HG02763 (cell line): ENCODE measurements around the gene MYO3B.

ENCODE experiments used
- ATAC-seq: cut with Tn5 transposase; IDR thresholded peaks from one replicate; pipeline ENCODE4 v1.9.1; 2021; ENCODE audit warnings: mild to moderate bottlenecking, moderate library complexity; ENCODE audit not compliant: unreplicated experiment

Gene MYO3B, protein sequence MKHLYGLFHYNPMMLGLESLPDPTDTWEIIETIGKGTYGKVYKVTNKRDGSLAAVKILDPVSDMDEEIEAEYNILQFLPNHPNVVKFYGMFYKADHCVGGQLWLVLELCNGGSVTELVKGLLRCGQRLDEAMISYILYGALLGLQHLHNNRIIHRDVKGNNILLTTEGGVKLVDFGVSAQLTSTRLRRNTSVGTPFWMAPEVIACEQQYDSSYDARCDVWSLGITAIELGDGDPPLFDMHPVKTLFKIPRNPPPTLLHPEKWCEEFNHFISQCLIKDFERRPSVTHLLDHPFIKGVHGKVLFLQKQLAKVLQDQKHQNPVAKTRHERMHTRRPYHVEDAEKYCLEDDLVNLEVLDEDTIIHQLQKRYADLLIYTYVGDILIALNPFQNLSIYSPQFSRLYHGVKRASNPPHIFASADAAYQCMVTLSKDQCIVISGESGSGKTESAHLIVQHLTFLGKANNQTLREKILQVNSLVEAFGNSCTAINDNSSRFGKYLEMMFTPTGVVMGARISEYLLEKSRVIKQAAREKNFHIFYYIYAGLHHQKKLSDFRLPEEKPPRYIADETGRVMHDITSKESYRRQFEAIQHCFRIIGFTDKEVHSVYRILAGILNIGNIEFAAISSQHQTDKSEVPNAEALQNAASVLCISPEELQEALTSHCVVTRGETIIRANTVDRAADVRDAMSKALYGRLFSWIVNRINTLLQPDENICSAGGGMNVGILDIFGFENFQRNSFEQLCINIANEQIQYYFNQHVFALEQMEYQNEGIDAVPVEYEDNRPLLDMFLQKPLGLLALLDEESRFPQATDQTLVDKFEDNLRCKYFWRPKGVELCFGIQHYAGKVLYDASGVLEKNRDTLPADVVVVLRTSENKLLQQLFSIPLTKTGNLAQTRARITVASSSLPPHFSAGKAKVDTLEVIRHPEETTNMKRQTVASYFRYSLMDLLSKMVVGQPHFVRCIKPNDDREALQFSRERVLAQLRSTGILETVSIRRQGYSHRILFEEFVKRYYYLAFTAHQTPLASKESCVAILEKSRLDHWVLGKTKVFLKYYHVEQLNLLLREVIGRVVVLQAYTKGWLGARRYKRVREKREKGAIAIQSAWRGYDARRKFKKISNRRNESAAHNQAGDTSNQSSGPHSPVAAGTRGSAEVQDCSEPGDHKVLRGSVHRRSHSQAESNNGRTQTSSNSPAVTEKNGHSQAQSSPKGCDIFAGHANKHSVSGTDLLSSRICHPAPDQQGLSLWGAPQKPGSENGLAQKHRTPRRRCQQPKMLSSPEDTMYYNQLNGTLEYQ (N-terminal part only)

DNA sequence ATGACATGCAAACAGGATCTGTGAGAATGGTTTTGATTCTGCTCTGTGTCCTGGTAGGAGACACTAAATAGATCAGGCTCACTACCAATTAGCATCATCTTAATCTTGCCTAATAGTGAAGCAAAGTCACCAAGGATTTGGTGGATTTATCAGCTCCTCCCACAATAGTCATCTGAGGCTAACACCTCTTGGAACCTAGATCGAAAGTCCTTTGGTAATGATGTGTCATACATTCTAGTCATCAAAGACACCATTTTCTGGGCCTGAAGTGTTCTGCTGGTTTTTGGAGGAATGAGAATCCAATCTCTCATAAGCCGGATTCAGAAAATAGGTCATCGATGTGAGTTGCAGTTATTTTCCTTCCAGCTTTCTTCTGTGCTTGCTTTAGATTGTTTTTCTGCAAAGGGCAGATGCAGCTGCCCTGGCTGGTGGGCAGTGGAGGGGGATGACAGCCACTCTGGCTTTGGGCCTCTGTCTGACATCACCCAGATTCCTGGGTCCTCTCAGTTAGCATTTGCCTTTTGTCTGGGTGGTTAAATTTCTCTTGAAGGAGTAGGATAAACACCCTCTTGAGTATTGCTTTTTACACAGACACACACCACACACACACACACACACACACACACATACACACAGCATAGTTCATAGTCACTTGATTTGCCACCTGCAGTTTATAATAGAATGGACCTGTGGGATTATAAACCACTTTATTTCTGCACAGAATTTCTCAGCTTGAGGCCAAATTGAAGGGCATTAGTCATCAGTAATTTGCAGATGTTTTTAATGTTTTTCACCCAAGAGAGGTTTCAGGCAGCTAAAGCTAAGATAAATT lies at the start of gene MYO3B:
MYO3B (plus strand) TSS at position 198 of the 832 bp plus-strand sequence; CDS start at position 339, 141 bp downstream.
- ATAC-seq, result no peak

DNA sequence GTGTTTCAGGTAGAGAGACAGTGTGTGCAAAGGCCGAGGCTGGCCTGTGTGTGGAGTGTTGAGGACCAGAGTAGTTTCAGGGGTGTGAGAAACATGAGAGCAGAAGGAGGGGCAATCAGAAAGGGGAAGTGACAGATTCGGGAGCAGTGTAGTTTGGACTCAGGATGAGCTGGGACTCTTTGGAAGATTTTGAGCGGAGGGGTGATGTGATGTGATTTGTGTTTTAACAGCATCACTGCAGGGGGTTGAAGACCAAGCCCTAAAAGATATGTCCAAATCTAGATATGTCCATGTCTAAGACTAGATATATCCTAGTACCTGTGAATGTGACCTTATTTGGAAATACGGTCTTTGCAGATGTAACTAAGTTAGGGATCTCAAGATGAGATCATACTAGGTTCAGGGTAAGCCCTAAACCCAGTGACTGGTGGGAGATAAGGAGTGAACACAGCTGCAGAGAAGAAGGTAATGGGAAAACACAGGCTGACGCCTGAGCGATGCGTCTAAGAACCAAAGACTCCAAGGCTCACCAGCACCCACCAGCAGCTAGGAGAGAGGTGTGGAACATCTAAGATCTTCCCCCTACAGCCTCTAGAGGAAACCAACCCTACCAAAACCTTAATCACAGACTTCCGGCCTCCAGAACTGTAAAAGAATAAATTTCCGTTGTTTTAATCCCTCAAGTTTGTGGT lies 38.5 kb upstream of the MYO3B start:
- ATAC-seq, result no peak

DNA sequence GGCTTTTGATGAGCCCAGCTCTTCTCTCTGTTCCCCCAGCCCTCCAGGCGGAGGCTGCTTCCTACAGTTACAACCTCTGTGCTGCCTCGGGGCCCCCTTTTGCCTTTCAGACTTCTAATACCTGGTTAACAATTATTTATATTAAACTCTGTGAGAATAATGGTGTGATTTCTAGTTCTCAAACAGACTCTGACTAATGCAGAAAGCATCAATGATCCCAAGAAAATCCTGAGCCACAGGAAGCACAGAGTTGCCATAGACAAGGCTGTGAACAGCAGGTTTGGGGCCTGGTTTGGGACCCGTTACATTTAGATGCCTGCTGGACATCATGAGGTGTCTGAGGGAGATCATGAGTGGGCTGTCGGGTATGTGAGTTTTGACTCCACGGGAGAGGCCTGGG lies 37.4 kb upstream of the MYO3B start:
- no peak for ATAC-seq

DNA sequence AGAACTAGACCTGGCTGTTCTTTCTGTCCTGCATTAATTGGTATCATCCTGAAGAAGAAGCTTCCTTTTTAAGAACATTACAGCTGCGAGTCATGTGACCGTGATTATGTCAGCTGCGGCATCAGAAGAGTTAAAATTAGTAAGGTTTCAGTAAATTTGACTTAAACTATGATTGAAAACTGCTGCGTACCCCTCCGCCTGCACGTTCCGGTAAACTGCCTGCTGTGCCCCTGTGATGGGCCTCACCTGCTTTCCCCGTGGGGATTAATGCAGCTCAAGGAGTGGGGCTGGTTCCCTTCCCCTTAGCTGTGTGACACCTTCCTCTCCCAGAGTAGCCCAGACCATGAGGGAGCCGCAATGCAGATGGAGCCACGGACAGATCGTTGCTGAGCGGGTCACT lies 36.1 kb upstream of the MYO3B start:
- ATAC-seq, result peak; percentile 45

DNA sequence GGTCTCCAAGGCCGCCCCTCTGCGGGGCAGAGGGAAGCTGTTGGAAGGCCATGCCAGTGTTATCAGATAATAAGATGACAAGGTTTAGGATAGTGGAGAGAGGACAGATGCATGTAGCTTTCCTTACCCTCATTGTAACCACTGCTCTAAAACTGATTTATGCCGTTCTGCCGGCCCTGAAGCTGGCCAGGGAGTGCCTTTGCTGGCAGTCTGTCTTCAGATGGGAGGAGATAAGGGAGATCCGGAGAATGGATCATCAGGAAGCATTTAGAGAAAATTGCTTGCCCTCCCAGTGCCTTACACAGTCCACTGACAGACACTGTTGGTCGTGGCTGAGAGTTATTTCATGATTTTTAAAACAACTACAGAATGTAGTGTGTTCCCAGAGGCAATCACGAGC lies 35.4 kb upstream of the MYO3B start:
- ATAC-seq, result no peak

DNA sequence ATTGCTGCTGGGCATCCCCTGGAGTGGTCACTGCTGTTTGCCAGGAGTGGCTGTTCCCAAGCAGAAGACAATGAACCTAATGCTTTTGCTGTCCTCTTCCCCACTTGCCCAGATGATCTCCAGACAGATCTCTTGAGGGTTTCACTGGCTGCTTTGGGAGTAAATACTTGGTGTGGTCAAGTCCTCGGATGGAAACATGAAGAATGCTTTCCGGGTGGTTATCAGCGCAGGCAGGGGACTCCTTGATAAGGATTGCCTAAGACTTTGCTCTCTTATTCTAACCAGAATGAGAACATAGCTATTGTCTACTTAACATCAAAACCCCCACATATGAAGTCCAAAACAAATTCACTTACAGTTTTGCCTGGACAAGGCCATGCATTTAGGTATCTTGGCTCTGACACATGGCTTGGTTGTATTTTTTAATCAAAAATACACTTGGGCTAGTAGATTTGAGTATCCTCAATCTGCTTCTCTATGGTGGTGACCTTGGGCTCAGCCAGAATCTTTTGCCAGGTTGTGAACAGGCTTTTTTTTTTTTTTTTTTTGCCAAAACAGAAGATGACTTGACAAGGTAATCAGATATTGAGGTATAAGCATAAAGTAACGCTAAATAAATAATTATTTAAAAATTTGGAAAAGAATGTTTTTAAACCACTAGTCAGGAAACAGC lies 34.8 kb upstream of the MYO3B start:
- no peak for ATAC-seq

DNA sequence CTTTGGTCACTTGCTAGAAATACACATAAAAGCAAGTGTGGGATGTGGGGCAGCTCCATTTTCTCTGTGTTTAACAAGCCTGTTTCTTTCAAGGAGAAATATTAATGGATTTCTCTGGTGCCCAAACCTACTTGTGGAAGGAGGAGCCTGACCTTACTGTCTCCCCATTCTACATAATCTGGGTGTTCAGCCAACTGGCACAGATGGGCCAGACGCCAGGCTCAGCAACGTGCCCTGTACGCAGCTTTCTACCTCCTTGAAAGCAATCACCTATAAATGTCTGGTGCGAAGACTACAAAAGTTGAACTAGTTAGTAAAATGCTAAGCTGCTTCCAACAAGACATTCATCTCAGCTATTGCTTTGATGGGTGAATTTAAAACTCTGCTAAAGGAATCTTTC lies 33.2 kb upstream of the MYO3B start:
- no peak for ATAC-seq

DNA sequence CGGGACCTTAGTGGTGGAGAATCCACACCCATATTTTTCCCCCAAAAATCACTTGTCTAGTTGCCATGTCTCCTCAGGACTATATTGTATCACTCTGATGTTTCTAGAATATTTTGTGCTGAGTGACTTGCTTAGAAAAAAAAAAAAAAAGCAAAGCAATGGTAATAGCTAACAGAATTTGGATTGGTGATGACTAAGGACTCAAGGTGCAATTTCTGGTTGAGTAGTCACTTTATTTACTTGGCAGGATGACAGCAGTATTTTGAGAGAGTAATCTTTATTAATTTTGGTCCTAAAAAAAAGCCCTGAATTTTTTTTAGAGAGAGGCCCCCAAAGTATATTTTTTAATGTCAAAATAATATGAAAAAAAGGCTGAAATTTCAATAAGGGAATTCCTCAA lies 32.8 kb upstream of the MYO3B start:
- no peak for ATAC-seq

DNA sequence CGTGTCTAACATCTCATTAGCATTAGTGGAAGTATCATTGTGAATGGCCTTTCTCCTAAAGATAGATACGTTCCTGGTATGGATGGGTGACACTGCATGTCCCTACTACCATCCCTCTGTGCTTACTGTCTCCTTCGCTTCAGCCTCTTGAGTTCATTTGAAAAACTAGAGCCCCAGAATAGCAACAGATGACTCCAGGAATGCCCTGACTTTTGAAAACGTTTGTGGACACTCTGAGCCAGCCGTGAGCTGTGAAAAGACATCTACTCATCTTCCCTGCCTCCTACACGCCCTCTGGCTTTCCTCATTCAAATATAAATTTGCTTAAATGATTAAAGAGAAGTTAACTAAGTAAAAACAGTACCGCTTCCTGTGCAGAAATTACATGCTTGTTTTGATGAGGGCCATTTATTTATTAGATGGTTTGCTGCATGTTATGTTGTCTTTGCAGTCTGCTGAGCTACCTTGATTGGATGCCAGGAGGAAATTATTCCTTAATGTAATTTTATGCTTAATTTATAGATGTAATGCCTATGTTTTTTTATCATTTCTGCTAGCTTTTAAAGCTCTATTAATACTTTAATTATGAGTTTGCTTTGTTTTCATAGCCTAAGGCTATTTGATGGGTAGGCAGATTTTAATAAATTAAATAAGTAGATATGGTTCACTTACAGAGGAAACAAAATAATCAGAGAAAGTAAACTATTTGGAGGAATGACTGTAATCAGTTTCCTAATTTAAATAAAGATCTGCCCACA lies 32.1 kb upstream of the MYO3B start:
- no peak for ATAC-seq

DNA sequence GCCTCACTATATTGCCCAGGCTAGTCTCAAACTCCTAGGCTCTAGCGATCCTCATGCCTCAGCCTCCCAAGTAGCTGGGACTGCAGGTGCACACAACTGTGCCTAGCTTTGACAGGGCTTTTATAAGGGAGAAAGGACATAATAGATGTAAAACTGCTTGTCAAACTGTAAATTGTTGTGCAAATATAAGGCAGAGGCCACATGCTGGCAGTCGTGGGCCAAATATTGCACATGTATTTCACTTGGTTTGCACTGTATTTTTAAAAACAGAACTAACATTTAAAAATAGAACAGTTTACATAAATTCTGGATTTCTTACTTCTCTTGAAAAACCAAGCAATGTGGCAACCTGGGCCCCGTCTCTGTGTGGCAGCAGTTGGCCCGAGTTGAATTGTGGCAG lies 31.2 kb upstream of the MYO3B start:
- no peak for ATAC-seq

DNA sequence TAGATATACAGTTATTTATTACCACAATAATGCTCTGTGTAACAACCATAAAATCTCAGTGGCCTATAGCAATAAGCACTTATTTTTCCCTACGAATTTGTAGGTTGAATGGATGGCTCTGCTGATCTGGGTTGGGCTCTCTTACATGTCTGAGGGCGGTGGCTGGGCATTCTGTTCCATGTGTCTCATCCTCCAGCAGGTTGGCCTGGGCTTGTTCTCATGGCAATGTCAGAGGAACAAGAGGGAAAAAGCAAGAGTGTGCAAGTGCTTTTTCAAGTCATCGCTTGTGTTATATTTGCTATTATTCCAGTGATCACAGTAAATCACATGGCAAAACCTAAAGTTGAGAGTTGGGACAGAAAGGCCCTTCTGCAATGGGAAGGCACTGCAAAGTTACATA lies 30.4 kb upstream of the MYO3B start:
- no peak for ATAC-seq

DNA sequence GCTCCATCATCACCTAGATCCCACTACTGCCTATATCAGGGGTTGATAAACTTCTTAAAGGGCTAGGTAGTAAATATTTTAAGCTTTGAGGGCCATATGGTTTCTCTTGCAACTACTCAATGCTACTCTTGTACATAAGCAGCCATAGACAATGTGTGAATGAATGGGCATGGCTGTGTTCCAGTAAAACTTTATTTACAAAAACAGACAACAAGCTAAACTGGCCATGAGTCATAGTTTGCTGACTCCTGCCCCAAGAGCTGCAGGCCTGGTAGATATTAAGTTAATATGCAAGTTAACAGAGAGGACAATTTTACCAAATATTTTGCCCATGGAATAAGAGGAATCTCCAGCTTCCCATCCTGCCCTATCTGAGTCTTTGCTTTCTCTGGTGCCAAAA lies 29.8 kb upstream of the MYO3B start:
- no peak for ATAC-seq

DNA sequence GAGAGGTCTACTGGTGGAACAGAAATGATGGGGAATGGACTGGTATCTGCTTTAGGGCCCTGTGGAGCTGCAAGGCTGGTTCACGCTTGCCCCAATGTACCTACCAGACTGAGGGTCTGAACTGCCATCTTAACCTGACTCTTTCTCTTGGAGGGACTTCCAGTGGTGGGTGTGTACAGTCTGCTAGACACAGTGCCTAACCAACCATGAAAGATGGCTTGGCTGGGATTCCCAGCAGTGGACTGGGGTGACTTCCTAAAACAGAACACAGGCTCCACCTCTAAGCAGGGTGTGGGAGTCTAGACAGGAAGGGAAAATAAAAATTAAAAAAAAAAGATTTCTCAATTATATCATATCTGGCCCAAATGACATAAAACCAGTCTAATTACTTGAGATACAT lies 25.5 kb upstream of the MYO3B start:
- no peak for ATAC-seq

DNA sequence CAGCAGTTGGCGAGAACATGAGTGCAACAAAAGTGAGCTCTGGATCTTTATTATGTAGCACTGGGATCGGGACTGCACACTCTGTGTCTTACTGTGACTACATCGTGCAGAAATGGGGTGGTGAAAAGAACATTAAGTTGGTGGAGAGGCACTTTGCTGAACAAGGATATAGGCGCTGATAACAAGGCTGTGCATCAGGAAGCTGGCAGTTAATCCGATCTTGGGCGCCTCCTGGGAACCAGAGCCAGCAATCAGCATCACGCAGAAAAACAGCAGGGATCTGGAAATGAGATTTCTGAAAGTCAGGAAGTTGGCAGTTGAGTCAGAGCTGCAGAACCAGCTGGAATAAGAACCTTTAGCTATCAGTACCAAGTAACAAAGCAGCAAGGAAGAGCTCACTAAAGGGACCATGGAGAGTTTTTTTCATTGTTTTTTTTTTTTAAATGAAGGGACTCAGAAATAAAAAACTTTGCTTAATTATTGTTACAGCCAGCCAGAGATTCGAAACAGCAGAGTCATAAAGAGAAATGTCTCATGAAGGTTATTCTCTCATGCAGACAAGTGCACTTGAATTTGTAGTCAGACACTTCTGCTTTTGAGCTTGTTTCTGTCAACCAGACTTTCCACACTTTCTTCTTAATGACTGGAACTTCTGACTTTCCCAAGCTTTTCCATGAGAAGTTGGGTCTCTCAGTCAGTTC lies 22.8 kb upstream of the MYO3B start:
- ATAC-seq, result no peak

DNA sequence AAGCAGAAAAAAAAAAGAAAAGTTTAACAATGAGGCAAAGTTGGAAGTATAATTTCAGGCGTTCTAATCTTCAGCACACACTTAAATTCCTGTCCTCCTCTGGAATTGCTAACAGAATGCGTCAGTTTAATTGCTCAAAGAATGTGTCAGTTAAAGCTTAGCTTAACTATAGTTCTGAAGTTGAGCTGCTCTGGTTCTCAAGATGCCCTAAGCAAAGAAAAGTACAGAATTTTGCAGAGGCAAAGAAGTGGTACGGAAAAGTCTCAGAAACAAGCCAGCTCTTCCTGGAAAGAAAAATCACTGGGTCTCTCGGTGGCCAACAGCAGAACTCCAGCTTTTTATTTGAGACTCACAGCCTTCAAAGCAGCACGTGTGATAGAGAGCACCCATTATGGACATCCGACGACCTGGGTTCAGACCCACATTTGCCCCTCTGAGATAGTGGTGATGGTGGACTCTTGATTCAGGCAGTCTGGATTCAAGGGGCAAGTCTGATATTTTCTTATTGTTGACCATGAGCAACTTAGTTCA lies 22.2 kb upstream of the MYO3B start:
- ATAC-seq, result no peak

DNA sequence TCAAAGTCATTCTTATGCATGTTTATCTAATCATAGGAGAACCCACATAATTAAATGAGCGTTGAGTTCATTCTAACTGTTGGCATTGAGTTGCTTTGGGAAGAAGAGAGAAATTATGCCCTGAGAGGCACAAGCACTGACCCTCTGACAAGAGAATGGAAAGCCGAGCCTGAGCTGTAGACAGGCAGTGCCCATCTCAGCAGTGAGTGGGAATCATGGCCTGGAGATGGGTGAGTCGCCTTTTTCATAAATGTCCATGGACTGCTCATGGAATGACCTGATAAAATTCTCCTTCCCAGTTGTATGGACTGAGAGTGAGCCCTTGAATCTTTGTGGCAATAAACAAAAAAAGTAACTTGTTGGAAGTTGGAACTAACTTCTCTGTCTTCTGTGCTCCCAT lies 21.4 kb upstream of the MYO3B start:
- ATAC-seq, result no peak

DNA sequence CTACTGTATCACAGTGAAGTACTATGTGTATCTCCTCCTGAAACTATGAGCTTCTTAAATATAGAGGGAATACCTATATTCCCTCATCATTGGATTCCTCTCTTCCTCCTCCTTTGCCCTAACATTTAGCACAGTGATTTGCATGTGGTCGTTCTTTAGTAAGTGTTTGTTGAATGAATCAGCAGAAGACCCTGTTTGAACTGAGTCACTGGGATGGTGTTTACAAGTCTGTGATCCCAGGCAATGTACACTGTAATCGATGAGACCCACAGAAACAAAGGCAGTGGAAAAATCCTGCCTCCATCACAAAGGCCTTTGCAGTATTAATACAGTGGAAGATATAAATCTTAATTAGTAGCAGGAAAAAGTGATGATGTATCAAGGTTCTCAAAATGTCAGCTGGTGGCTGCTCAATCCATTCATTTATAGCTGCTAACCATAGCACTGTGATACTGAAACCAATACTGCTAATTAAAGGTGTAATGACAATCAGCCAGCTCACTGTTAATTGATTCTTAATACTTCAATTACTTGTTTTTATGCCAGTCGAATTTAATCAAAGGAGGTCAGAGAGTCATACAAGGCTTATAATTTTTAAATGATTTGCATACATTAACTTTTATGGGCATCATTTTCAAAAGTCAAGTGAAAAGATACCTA lies 20.8 kb upstream of the MYO3B start:
- ATAC-seq, result no peak
